Measurements from ENCODE around the gene RASGEF1C.

- TF ChIP-seq CTCF (IDR thresholded peaks at IDR 0.05): no peak
- TF ChIP-seq POLR2AphosphoS5 (IDR thresholded peaks at IDR 0.05): no peak
Measured at GRCh38 chr5:180121826-180122413, 87.1 kb downstream of the RASGEF1C start.
